ENCODE data around the gene TP53I11. TPM values are rescaled to one million over a fixed set of nuclear protein-coding genes. Genes with fewer than 3 reads are reported as not detected.

TP53I11 gene
- total RNA-seq, 4 donors from 2014 or later = 21.7 to 34.0 (median 30.9) TPM

- intact Hi-C loops (cut with DNase I) = no loop called here
- H3K4me1 ChIP-seq = peaks cover 29 to 63% of the 10 kb centered on the region in 2 donors
Measured at GRCh38 chr11:44941259-44942021, 9.2 kb downstream of the TP53I11 start.

DNA sequence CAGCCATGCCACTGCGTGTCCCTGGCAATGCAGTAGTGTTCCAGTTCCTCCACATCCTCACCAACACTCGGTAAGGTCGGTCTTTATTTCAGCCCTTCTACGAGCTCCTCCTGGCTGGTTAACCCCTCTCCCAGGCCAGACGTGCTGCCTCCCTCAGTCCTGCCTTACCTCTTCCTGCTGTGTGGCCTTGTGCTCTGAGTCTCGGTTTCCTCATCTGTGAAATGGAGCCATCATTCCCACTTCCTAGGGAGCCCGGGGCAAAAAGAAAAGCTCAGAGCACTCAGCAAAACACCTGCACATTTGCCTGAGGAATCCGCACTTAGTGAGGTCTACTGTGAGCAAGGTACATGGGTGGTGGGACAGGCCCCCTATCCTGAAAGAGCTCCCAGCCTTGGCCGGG lies 9.8 kb downstream of the TP53I11 start:
- Histone ChIP-seq H3K27ac (peak overlapping the region in 1 of 3 donors; percentile 30), H3K4me3 (replicated peaks in 1 of 3) (no peak overlapping the region), H3K27me3 (no peaks in the 10 kb centered on the region), H3K4me1 (peaks cover 29 to 61% of the 10 kb centered on the region in 2 donors), H3K36me3 (no peaks in the 10 kb centered on the region), H3K9me3 (no peaks in the 10 kb centered on the region)
- WGBS, 2 donors = 89 to 96% methylated on average over 7 to 9 of the region's 9 CpGs
- TF ChIP-seq, protein P1, sequence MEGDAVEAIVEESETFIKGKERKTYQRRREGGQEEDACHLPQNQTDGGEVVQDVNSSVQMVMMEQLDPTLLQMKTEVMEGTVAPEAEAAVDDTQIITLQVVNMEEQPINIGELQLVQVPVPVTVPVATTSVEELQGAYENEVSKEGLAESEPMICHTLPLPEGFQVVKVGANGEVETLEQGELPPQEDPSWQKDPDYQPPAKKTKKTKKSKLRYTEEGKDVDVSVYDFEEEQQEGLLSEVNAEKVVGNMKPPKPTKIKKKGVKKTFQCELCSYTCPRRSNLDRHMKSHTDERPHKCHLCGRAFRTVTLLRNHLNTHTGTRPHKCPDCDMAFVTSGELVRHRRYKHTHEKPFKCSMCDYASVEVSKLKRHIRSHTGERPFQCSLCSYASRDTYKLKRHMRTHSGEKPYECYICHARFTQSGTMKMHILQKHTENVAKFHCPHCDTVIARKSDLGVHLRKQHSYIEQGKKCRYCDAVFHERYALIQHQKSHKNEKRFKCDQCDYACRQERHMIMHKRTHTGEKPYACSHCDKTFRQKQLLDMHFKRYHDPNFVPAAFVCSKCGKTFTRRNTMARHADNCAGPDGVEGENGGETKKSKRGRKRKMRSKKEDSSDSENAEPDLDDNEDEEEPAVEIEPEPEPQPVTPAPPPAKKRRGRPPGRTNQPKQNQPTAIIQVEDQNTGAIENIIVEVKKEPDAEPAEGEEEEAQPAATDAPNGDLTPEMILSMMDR (IDR thresholded peaks at IDR 0.05) = no peak
- TF ChIP-seq POLR2A (IDR thresholded peaks at IDR 0.05) = no peak
- DNase-seq = no peak
- intact Hi-C loops (cut with DNase I) = no loop called here

More at GRCh38 chr11:44941259-44942021, 9.2 kb downstream of the TP53I11 start:
- TF ChIP-seq, protein P1 (IDR thresholded peaks at IDR 0.05) = no peak
- no peak for TF ChIP-seq POLR2A (IDR thresholded peaks at IDR 0.05)
- no peak for DNase-seq
- H3K9me3 ChIP-seq = no peaks in the 10 kb centered on the region
- H3K36me3 ChIP-seq = no peaks in the 10 kb centered on the region
- WGBS, 2 donors = 75% methylated on average over 12 of the region's 12 CpGs
- H3K27ac ChIP-seq = peak overlapping the region in 2 of 3 donors; percentile 13 to 30
- no peaks in the 10 kb centered on the region for H3K27me3 ChIP-seq
- H3K4me3 ChIP-seq (replicated peaks in 1 of 3) = no peak overlapping the region

- Histone ChIP-seq H3K4me3 (replicated peaks in 1 of 3) (no peak overlapping the region), H3K9me3 (no peaks in the 10 kb centered on the region), H3K27ac (peak overlapping the region in 2 of 3 donors; percentile 27 to 54), H3K4me1 (peaks cover 29 to 56% of the 10 kb centered on the region in 2 donors), H3K27me3 (no peaks in the 10 kb centered on the region), H3K36me3 (no peaks in the 10 kb centered on the region)
- WGBS, 2 donors = 57 to 70% methylated on average over 7 of the region's 7 CpGs
- TF ChIP-seq POLR2A (IDR thresholded peaks at IDR 0.05) = no peak
- TF ChIP-seq, protein P1 (IDR thresholded peaks at IDR 0.05) = no peak
- intact Hi-C loops (cut with DNase I) = no loop called here
- no peak for DNase-seq
Measured at GRCh38 chr11:44940404-44940803, 10.3 kb downstream of the TP53I11 start.

DNA sequence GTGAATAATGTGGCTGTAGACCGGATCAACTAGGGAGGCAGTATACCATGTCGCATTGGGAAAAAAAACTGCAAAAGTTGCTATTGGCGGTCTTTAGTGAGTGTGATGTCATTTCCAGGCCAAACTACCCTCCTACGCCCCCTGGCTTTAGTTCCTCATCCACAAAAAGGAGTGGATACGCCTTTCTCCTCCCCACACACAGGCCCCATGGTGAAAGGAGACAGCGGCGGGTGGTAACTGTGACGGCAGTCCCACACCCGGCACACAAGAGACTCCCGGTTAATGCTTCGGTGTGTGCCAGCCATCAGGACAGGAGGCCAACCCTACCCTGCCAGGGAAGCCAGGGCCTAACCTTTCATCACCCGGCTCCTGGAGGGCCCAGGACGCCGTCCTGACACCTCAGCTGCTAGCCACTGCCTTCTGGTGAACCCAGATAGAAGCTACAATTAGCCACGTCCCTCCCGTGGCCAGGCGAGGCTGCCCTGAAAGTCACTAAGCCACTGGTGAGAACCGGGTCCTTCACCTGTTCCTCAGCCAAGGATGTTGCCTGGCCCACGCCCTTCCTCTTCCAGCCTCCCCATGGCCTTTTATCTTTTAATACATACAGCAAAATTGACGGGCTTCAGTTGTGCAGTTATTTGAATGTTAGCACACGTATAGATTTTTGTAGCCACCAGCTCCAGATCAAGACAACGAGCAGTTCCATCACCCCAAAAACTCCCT lies 10.8 kb downstream of the TP53I11 start:
- intact Hi-C loops (cut with DNase I) = loop anchor here (10.0 kb wide), 1 partner anchor 355 kb away; no protein-coding TSS in a partner anchor
- no peak for DNase-seq
- Histone ChIP-seq H3K9me3 (no peaks in the 10 kb centered on the region), H3K27ac (peak overlapping the region in 2 of 3 donors; percentile 27 to 54), H3K4me3 (replicated peaks in 1 of 3) (no peak overlapping the region), H3K36me3 (no peaks in the 10 kb centered on the region), H3K4me1 (peaks cover 23 to 51% of the 10 kb centered on the region in 2 donors), H3K27me3 (no peaks in the 10 kb centered on the region)
- 72 to 79% methylated on average over 22 of the region's 22 CpGs for WGBS, 2 donors
- TF ChIP-seq, protein P1 (IDR thresholded peaks at IDR 0.05) = peak in 1 of 6 experiments; percentile 18
- TF ChIP-seq POLR2A (IDR thresholded peaks at IDR 0.05) = no peak

Data from thyroid gland (tissue), 4 donors.